Astrocyte (in vitro differentiated cells and primary cell): ENCODE measurements around the gene IGF1R.

Source experiments
- CTCF ChIP-seq: IDR thresholded peaks from 2 replicates; pipeline ENCODE4 v1.5.1; 2011; ENCODE audit warnings: low read depth, mild to moderate bottlenecking, inconsistent platforms, low read length, moderate library complexity; ENCODE audit not compliant: insufficient read depth
- EZH2 ChIP-seq: IDR thresholded peaks from 2 replicates; pipeline ENCODE4 v1.6.1; 2012; ENCODE audit warnings: mild to moderate bottlenecking, low read length, inconsistent platforms; ENCODE audit not compliant: insufficient read depth

GRCh38 chr15:98964466-98965133, 316.3 kb downstream of the IGF1R start:
- no peak for TF ChIP-seq CTCF
- TF ChIP-seq EZH2 = no peak
